ENCODE data around the gene LRG1. TPM values are rescaled to one million over a fixed set of nuclear protein-coding genes. Genes with fewer than 3 reads are reported as not detected.

LRG1 gene
- total and polyA plus RNA-seq, 9 of the 15 experiments (the other 6 are each of a cell fraction or from before 2014, with no cell fraction given) = 1.5 to 11.9 (median 8.7) TPM

- TF ChIP-seq ZBTB33 (CRISPR knock-in tag; IDR thresholded peaks at IDR 0.05) = no peak
- TF ChIP-seq PPARD (CRISPR knock-in tag; IDR thresholded peaks at IDR 0.05) = no peak
- no peak for TF ChIP-seq MTA2 (IDR thresholded peaks at IDR 0.05; ENCODE audit: low read depth)
- TF ChIP-seq THAP12 (CRISPR knock-in tag; IDR thresholded peaks at IDR 0.05) = no peak
- peak; percentile 20; the same call in 1 of the 2 replicates for TF ChIP-seq BCOR (IDR thresholded peaks at IDR 0.05)
- no peak for TF ChIP-seq ADNP (tag; IDR thresholded peaks at IDR 0.05)
- TF ChIP-seq KAT7 (CRISPR knock-in tag; IDR thresholded peaks at IDR 0.05; ENCODE audit: borderline replicate concordance) = no peak
- TF ChIP-seq DACH1 (IDR thresholded peaks at IDR 0.05; ENCODE audit: partially characterized antibody) = no peak
- TF ChIP-seq EHMT2 (IDR thresholded peaks at IDR 0.05) = no peak
- TF ChIP-seq E2F5 (CRISPR knock-in tag; IDR thresholded peaks at IDR 0.05) = no peak
- no peak for TF ChIP-seq KLF10 (CRISPR knock-in tag; IDR thresholded peaks at IDR 0.05)
These were observed 20.1 kb downstream of the LRG1 start (continued) for GRCh38 chr19:4519521-4520277.
